SU-DHL-6 (cell line): ENCODE measurements around the gene PDZD2.

Source experiments
- CTCF ChIP-seq: fragments of 200-600 bp; sonication (generic); IDR thresholded peaks from one replicate; pipeline ENCODE4 v1.5.1; 2017; ENCODE audit warnings: antibody characterized with exemption, mild to moderate bottlenecking, low read length, moderate library complexity; ENCODE audit not compliant: insufficient read depth, poor library complexity, severe bottlenecking
- EZH2phosphoT487 ChIP-seq: fragments of 200-600 bp; sonication (generic), shearing (Covaris generic); conservative IDR thresholded peaks from 2 replicates; pipeline ENCODE4 v1.6.1; 2018; ENCODE audit warnings: mild to moderate bottlenecking, antibody characterized with exemption, low read length, moderate library complexity, mixed read lengths

GRCh38 chr5:31860726-31861433, 221.9 kb downstream of the PDZD2 start:
- TF ChIP-seq CTCF (no peak), EZH2phosphoT487 (no peak)
